ENCODE data around the gene NUP50. TPM values are rescaled to one million over a fixed set of nuclear protein-coding genes. Genes with fewer than 3 reads are reported as not detected.

The NUP50 gene
- total and polyA plus RNA-seq, 2 of the 13 experiments (the other 11 are each of a cell fraction or from before 2014, with no cell fraction given): 14.2 to 52.4 TPM

- TF ChIP-seq ZBTB40 (IDR thresholded peaks at IDR 0.05): no peak
- TF ChIP-seq ZBTB40 (CRISPR knock-in tag; IDR thresholded peaks at IDR 0.05): no peak
- no peak for TF ChIP-seq U2AF1 (optimal IDR thresholded peaks at IDR 0.05; ENCODE audit: low read depth, low read length)
- no peak for TF ChIP-seq XRCC5 (optimal IDR thresholded peaks at IDR 0.05; ENCODE audit: low read length)
- no peak for TF ChIP-seq ZNF383 (CRISPR knock-in tag; IDR thresholded peaks at IDR 0.05; ENCODE audit: borderline replicate concordance)
- no peak for TF ChIP-seq HDAC2 (CRISPR knock-in tag; IDR thresholded peaks at IDR 0.05)
- no peak for TF ChIP-seq ZSCAN9 (CRISPR knock-in tag; IDR thresholded peaks at IDR 0.05; ENCODE audit: borderline replicate concordance)
- TF ChIP-seq KMT2A (CRISPR knock-in tag; IDR thresholded peaks at IDR 0.05): no peak
- peak; percentile 74 for TF ChIP-seq MAX (IDR thresholded peaks at IDR 0.05)
- no peak for TF ChIP-seq FOXK1 (CRISPR knock-in tag; IDR thresholded peaks at IDR 0.05; ENCODE audit: borderline replicate concordance, low read depth)
- TF ChIP-seq ZNF576 (CRISPR knock-in tag; IDR thresholded peaks at IDR 0.05): no peak
- no peak for TF ChIP-seq NFE2 (CRISPR knock-in tag; IDR thresholded peaks at IDR 0.05)
- no peak for TF ChIP-seq ZNF766 (CRISPR knock-in tag; IDR thresholded peaks at IDR 0.05; ENCODE audit: borderline replicate concordance)
- no peak for TF ChIP-seq SETDB1 (CRISPR knock-in tag; IDR thresholded peaks at IDR 0.05; ENCODE audit: borderline replicate concordance)
- no peak for TF ChIP-seq SCMH1 (CRISPR knock-in tag; IDR thresholded peaks at IDR 0.05; ENCODE audit: borderline replicate concordance)
- no peak for TF ChIP-seq ZNF660 (CRISPR knock-in tag; IDR thresholded peaks at IDR 0.05; ENCODE audit: borderline replicate concordance, low read depth)
- no peak for TF ChIP-seq MAFK (conservative IDR thresholded peaks at IDR 0.05 in 1 of 2, IDR thresholded peaks at IDR 0.05 in 1 of 2; ENCODE audit: low read length in 2 of 2)
- TF ChIP-seq ZNF556 (CRISPR knock-in tag; IDR thresholded peaks at IDR 0.05; ENCODE audit: borderline replicate concordance): no peak
- TF ChIP-seq ZNF7 (CRISPR knock-in tag; IDR thresholded peaks at IDR 0.05): no peak
- TF ChIP-seq MAF1 (CRISPR knock-in tag; IDR thresholded peaks at IDR 0.05; ENCODE audit: borderline replicate concordance): no peak
- TF ChIP-seq SOX13 (IDR thresholded peaks at IDR 0.05): no peak
- peak in 1 of 2 experiments; percentile 81; a peak in 2 of 4 replicates for TF ChIP-seq SOX13 (CRISPR knock-in tag; conservative IDR thresholded peaks at IDR 0.05 in 1 of 2, IDR thresholded peaks at IDR 0.05 in 1 of 2)
- no peak for TF ChIP-seq ZBTB8A (CRISPR knock-in tag; IDR thresholded peaks at IDR 0.05; ENCODE audit: borderline replicate concordance, low read depth)
- TF ChIP-seq TGIF2 (CRISPR knock-in tag; IDR thresholded peaks at IDR 0.05): 0 out of 2 replicates have a peak, but pooled peaks have one; percentile 25
Observed at GRCh38 chr22:45192701-45193187, 29.0 kb downstream of the NUP50 start (continued).
